Calu3 (cell line): ENCODE data around the gene PCDHA6. TPM values are rescaled to one million over a fixed set of nuclear protein-coding genes. Genes with fewer than 3 reads are reported as not detected.
"Not testable (repeated sequence)": the region's sequence is repeated elsewhere in the genome, so short reads cannot be mapped to it uniquely, and the experiment has no call there.

ENCODE experiments used
- BruUV-seq: library from RNA; stranded (reverse); fragments of 400-500 nt; replicated peaks from 2 replicates; lab custom pipeline; 2021; lab: Mats Ljungman, UMichigan
- CTCF ChIA-PET: fragments of 300-600 bp; sonication (Branson Sonifier 250); formaldehyde crosslinking; loops from one replicate; lab custom pipeline; 2022; ENCODE audit warnings: antibody characterized with exemption; lab: Charles Lee
- DNase-seq: peaks from one replicate; pipeline ENCODE4 v3.0.0; 2022
- H3K27ac Mint-ChIP-seq: one replicate; pipeline ENCODE4 v1.8.0; 2022; ENCODE audit warnings: mixed read lengths; ENCODE audit not compliant: unreplicated experiment
- H3K27me3 Mint-ChIP-seq: one replicate; pipeline ENCODE4 v1.8.0; 2022; ENCODE audit warnings: mixed read lengths; ENCODE audit not compliant: unreplicated experiment
- H3K36me3 Mint-ChIP-seq: one replicate; pipeline ENCODE4 v1.8.0; 2022; ENCODE audit warnings: mild to moderate bottlenecking, moderate library complexity, mixed read lengths; ENCODE audit not compliant: insufficient read depth, unreplicated experiment
- H3K4me1 Mint-ChIP-seq: one replicate; pipeline ENCODE4 v1.8.0; 2022; ENCODE audit warnings: mild to moderate bottlenecking, low read depth, mixed read lengths; ENCODE audit not compliant: unreplicated experiment
- H3K4me3 Mint-ChIP-seq: one replicate; pipeline ENCODE4 v1.8.0; 2022; ENCODE audit warnings: mild to moderate bottlenecking, low read depth, moderate library complexity, mixed read lengths; ENCODE audit not compliant: unreplicated experiment
- H3K9me3 Mint-ChIP-seq: one replicate; pipeline ENCODE4 v1.8.0; 2022; ENCODE audit warnings: low read depth, mixed read lengths; ENCODE audit not compliant: unreplicated experiment
- intact Hi-C: fragments of 100-400 bp; cut with micrococcal nuclease; formaldehyde crosslinking; loops from one replicate; pipeline ENCODE4 v1.10.0; 2022; ENCODE audit not compliant: unreplicated experiment
- total RNA-seq: library from RNA; stranded (reverse); gene quantifications from 2 replicates; pipeline ENCODE4 v1.2.3, GENCODE V29; 2022
- TF ChIP-seq, protein P1 (sequence below): fragments of 200-600 bp; IDR thresholded peaks from one replicate; pipeline ENCODE4 v1.8.0; 2022; ENCODE audit warnings: antibody characterized with exemption; ENCODE audit not compliant: unreplicated experiment

PCDHA6 gene
- total RNA-seq, 1 experiment from 2014 or later: 1.2 TPM

- no peak within 1 kb of the TSS for H3K27ac Mint-ChIP-seq
Measured at GRCh38 chr5:140800816-140801493, 26.8 kb upstream of the PCDHA6 start, which contains the start of gene PCDHA3. Gene PCDHA3, plus strand, starts transcription at chr5:140801057.

DNA sequence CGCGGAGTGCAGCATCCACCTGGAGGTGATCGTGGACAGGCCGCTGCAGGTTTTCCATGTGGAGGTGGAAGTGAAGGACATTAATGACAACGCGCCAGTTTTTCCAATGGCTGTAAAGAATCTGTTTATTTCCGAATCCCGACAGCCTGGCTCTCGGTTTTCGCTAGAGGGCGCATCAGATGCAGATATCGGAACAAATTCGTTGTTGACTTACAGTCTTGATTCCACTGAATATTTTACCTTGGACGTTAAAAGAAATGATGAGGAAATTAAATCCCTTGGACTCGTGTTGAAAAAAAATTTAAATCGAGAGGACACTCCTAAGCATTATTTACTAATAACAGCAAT is 26.3 kb upstream of the PCDHA6 start:
- H3K27ac Mint-ChIP-seq: no peak overlapping the region
- H3K4me1 Mint-ChIP-seq: no peaks in the 10 kb centered on the region
- intact Hi-C loops: loop anchor here (10.0 kb wide), 1 partner anchor 753 kb away; no protein-coding TSS in a partner anchor
- BruUV-seq: no TSS peak
- no peak for DNase-seq
- H3K36me3 Mint-ChIP-seq: peaks cover 5% of the 10 kb centered on the region
- no peak overlapping the region for H3K4me3 Mint-ChIP-seq
- no peaks in the 10 kb centered on the region for H3K27me3 Mint-ChIP-seq
- TF ChIP-seq, protein P1, sequence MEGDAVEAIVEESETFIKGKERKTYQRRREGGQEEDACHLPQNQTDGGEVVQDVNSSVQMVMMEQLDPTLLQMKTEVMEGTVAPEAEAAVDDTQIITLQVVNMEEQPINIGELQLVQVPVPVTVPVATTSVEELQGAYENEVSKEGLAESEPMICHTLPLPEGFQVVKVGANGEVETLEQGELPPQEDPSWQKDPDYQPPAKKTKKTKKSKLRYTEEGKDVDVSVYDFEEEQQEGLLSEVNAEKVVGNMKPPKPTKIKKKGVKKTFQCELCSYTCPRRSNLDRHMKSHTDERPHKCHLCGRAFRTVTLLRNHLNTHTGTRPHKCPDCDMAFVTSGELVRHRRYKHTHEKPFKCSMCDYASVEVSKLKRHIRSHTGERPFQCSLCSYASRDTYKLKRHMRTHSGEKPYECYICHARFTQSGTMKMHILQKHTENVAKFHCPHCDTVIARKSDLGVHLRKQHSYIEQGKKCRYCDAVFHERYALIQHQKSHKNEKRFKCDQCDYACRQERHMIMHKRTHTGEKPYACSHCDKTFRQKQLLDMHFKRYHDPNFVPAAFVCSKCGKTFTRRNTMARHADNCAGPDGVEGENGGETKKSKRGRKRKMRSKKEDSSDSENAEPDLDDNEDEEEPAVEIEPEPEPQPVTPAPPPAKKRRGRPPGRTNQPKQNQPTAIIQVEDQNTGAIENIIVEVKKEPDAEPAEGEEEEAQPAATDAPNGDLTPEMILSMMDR: no peak
- H3K9me3 Mint-ChIP-seq: peaks cover 7% of the 10 kb centered on the region
- CTCF ChIA-PET: no interaction called here

More at GRCh38 chr5:140800816-140801493, 26.8 kb upstream of the PCDHA6 start, which contains the start of gene PCDHA3:
- H3K9me3 Mint-ChIP-seq: peaks cover 7% of the 10 kb centered on the region
- no peak for DNase-seq
- intact Hi-C loops: loop anchor here (10.0 kb wide), 1 partner anchor 754 kb away; no protein-coding TSS in a partner anchor
- H3K36me3 Mint-ChIP-seq: peaks cover 5% of the 10 kb centered on the region
- H3K4me3 Mint-ChIP-seq: no peak within 1 kb of the TSS
- H3K27me3 Mint-ChIP-seq: no peaks in the 10 kb centered on the region
- TF ChIP-seq, protein P1: no peak
- CTCF ChIA-PET: no interaction called here
- no TSS peak for BruUV-seq
- H3K4me1 Mint-ChIP-seq: no peaks in the 10 kb centered on the region

DNA sequence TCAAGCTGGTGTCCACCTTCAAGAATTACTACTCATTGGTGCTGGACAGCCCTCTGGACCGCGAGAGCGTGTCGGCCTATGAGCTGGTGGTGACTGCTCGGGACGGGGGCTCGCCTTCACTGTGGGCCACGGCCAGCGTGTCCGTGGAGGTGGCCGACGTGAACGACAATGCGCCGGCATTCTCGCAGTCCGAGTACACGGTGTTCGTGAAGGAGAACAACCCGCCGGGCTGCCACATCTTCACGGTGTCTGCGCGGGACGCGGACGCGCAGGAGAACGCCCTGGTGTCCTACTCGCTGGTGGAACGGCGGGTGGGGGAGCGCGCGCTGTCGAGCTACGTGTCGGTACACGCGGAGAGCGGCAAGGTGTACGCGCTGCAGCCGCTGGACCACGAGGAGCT is 25.4 kb upstream of the PCDHA6 start:
- H3K9me3 Mint-ChIP-seq, H3K27ac Mint-ChIP-seq, H3K4me3 Mint-ChIP-seq, H3K4me1 Mint-ChIP-seq, BruUV-seq, DNase-seq, CTCF ChIA-PET, H3K27me3 Mint-ChIP-seq: not testable (repeated sequence)
- intact Hi-C loops: loop anchor here (10.0 kb wide), 1 partner anchor 752 kb away; no protein-coding TSS in a partner anchor
- H3K36me3 Mint-ChIP-seq: peaks cover 12% of the 10 kb centered on the region

- H3K9me3 Mint-ChIP-seq: peaks cover 7% of the 10 kb centered on the region
- no peaks in the 10 kb centered on the region for H3K27me3 Mint-ChIP-seq
- BruUV-seq: no TSS peak
- TF ChIP-seq, protein P1: no peak
- intact Hi-C loops: loop anchor here (10.0 kb wide), 1 partner anchor 752 kb away; no protein-coding TSS in a partner anchor
- H3K4me3 Mint-ChIP-seq: no peak overlapping the region
- H3K4me1 Mint-ChIP-seq: no peaks in the 10 kb centered on the region
- CTCF ChIA-PET: no interaction called here
- DNase-seq: no peak
- no peak overlapping the region for H3K27ac Mint-ChIP-seq
- H3K36me3 Mint-ChIP-seq: peaks cover 15% of the 10 kb centered on the region
Measured at GRCh38 chr5:140802781-140803271, 24.9 kb upstream of the PCDHA6 start.
